NCI-H1417 treated with DMSO at 0.1 percent for 48 hours (cell line): ENCODE results near the gene HMHB1.
"Not testable (repeated sequence)": the region's sequence is repeated elsewhere in the genome, so short reads cannot be mapped to it uniquely, and the experiment has no call there.

Experiments
- DNase-seq: peaks from one replicate; lab custom pipeline; 2025; lab: John Stamatoyannopoulos, UW

The HMHB1 gene

GRCh38 chr5:143801252-143801939 lies 10.6 kb upstream of the HMHB1 start:
- no peak for DNase-seq

DNA sequence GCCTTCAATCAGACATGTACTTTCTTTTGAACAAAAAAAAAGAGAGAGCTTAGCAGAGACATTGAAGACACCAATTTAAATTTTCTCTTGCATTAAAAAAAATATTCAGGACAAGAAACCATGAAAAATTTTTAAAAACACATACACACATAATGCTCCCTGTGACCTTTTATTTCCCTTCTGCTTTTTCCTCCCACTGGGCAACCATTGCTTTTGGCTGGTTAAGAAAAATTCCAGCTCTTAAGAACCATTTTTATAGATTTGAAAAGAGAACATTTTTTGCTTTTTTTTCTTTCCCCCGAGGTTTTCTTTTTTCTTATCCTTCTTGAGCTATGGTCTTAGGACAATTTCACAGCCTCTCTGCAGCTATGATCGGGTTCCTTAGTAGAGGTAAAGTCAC lies 6.1 kb upstream of the HMHB1 start:
- no peak for DNase-seq

DNA sequence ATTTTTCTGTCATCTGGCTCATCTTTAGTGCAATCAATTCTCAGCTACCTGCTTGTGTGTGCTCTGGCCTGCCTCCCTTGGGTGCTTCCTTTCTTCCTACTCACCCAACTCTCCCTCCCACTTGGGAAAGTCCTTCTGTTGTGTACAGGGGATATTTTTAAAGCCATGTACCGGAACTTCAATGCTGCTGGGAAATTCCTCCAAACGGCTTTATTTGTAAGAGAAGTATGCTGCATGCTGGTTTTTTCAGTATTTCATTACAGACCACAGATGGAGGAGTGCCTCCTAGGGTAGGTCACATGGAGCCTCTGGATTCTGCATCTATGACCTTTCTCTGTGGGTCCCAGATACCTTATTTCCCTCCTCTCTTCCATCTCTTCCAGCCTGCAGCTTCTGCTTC lies 5.4 kb upstream of the HMHB1 start:
- DNase-seq: no peak

GRCh38 chr5:143807401-143807800 lies 4.6 kb upstream of the HMHB1 start:
- DNase-seq: no peak

DNA sequence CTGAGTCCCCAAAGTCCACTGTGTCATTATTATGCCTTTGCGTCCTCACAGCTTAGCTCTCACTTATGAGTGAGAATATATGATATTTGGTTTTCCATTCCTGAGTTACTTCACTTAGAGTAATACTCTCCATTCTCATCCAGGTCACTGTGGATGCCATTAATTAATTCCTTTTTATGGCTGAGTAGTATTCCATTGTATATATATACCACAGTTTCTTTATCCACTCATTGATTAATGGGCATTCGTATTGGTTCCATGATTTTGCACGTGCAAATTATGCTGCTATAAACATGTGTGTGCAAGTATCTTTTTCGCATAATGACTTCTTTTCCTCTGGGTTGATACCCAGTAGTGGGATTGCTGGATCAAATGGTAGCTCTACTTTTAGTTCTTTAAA lies 4.4 kb downstream of the HMHB1 start:
- not testable (repeated sequence) for DNase-seq

DNA sequence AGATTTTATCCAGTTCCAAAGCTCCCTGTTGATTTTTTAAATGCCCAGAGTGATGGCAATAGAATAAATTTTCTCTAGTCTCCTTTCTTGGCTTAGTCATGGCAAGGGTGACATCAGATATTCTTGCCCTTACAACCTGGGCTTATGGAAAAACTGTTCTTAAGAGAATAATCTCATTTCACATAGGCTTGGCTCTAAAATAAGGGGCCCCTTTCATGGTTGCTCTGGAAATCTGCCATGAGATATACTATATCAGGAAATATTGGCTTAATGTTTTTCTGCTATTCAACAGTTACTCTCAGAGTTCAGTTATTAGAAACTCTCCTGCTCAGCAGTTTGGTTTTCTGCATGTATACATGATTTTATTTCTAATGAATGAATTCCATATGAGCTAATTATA lies 7.8 kb downstream of the HMHB1 start:
- no peak for DNase-seq

GRCh38 chr5:143820451-143820850 lies 8.5 kb downstream of the HMHB1 start:
- DNase-seq: no peak

GRCh38 chr5:143824851-143825720 lies 13.1 kb downstream of the HMHB1 start:
- no peak for DNase-seq

DNA sequence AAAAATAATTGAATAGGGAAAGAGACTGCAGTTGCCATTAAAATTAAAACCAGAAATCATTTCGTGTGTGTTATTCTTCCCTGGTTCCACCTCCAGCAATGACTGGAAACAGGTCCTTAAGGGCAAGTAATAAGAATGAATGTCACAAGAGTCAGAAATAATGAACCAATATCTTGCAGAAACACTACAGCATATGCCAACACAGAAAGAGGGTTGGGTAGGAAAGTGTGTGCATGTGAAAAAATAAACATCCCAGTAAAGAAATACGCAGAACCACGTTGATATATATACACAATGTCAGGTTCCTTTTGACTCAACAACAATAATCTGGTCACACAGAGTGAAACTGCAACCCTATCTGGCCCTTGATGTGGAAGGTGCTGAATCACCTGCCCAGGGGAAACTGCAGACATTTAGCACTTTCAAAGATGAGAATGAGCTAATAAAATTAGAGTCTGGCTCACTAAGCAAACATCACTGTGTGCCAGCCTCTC lies 15.0 kb downstream of the HMHB1 start:
- DNase-seq: peak; percentile 32

GRCh38 chr5:143828710-143829109 lies 16.7 kb downstream of the HMHB1 start:
- DNase-seq: no peak

- DNase-seq: no peak
Measured at GRCh38 chr5:143833177-143833576, 21.2 kb downstream of the HMHB1 start.

- no peak for DNase-seq
Measured at GRCh38 chr5:143835251-143835650, 23.3 kb downstream of the HMHB1 start.

DNA sequence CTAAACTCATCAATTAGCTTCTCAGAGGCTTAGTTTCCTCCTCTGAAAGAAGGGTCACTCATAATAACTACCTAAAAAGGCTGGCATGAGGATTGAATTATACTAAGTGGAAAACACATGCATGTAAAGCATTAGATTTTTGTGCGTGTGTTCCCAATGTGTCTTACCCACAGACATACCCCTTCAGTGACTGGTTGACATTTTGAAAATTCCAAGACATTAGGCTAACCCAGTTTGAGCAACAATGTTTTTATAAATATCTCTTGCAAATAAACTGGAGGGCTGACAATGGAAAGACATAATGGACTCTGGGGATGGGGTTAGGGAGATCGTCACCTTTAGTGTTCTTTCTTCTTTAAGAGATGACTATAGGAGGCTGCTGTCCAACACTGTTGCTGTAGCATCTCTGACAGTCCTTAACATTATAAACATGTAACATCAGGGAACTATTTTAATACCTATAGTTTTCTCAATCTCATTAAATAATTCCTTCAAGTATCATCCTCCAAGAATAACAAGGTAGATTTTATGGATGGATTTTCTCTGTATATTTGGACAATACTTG lies 24.3 kb downstream of the HMHB1 start:
- no peak for DNase-seq

DNA sequence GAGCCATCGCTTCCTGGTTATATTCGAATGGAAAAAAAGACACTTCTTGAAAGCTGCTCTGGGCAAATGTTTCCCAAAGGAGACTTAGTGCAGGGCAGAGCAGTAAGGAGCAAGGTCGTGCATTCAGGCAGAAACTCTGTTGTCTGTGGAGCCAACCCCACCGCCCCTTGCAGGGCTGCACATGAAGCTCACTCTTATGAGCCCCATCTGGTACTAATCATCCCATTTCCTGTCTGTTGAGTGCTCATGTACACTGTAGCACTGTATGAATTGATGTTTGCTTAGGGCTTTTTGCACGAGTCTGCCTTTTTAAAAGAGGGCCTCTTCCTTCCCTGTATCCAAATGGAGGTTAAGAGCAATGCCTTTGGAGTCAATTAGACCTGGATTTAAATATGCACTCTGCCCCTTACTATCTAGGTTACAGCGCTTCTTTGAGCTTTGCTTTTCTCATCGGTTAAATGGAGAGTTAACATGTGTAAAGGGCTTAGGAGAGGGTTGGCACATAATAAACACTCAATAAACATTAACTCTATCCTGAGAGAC lies 25.4 kb downstream of the HMHB1 start:
- no peak for DNase-seq

DNA sequence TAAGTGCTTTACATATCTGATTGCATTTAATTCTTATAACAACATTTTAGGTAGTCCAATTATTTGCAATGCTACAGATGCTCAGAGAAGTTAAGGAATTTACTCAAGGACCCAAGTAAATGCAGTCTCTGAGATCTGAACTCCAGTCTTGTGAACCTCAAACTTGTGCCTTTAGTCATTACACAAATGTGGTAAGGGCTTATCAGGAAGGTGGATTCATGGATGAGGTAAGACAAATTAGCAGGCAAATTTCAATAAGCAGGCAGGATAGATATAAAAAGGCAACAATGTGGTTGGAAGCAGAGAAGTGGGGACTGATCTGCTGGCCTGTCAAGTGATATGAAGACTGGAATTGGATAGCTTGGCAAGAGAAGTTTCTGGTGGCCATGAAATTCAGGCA lies 29.5 kb downstream of the HMHB1 start:
- DNase-seq: no peak

DNA sequence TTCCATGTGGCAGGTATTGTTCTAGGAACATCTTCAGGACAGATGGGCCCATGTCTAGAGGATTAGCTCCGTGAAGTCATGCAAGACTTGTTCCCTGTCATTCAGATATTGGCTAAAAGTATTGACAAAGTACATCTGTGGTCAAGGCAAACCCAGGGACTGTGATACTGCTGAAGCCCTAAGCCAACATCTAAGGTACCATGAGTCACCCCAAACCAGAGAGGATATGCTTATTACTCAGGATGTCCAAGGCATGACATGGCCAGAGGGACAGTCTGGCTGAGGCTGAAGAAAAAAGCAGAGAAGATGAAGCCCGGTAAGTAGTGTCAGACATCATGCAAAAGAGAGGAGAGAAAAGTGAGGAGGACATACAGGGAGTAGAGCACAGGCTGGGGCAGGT lies 31.0 kb downstream of the HMHB1 start:
- DNase-seq: no peak

GRCh38 chr5:143843461-143843860 lies 31.5 kb downstream of the HMHB1 start:
- no peak for DNase-seq

GRCh38 chr5:143850050-143850683 lies 38.2 kb downstream of the HMHB1 start:
- DNase-seq: no peak

DNA sequence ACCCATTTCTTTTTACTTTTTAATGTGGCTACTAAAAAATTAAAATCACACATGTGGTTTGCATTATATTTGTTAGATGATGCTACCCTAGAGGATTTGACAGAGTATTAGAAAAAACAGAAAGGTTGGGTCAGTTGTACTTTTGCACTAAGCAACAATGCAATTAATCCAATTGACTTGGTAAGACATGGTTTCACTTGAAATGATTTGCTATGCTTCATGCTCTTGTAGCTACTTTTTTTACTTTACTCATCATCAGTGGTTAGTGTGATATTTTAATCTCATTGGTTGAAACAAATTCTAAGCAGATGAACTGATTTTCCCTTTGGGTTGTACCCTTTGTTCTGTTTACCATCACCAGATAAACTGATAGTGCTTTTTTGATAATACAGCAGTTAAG lies 39.4 kb downstream of the HMHB1 start:
- no peak for DNase-seq

DNA sequence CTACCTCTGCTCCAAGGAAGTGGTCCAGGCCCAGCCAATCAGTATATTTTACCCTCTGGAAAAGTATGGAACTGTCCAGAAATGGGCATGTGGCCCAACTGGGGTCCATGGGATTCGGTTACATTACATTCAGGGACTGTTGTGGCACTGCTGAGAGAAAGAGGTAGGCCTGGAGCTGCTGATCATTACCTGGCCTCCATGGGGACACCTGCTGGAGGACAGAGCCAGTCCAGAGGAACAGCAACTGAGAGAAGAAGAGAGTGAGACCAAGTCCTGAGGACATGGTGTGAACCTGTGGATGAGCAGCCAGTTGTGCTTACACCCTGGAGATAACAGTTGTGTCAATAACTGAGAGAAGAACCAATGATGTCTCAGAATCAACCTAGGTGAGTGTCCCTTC lies 48.2 kb downstream of the HMHB1 start:
- no peak for DNase-seq

- no peak for DNase-seq
Measured at GRCh38 chr5:143862271-143862670, 50.3 kb downstream of the HMHB1 start.

GRCh38 chr5:143865426-143866025 lies 53.6 kb downstream of the HMHB1 start:
- DNase-seq: no peak
